ENCODE data around the gene CPAMD8.

Gene CPAMD8

GRCh38 chr19:16873594-16873993, 153.0 kb downstream of the CPAMD8 start:
- peak overlapping the region; percentile 26; the same call in 1 of the 2 replicates for H3K27ac ChIP-seq
- no peak for TF ChIP-seq CTCF (conservative IDR thresholded peaks at IDR 0.05)

- no peak for TF ChIP-seq CTCF (conservative IDR thresholded peaks at IDR 0.05)
- H3K27ac ChIP-seq: no peak overlapping the region
Observed at GRCh38 chr19:16872728-16873127, 153.9 kb downstream of the CPAMD8 start.

GRCh38 chr19:16871871-16872270, 154.7 kb downstream of the CPAMD8 start:
- H3K27ac ChIP-seq: no peak overlapping the region
- no peak for TF ChIP-seq CTCF (conservative IDR thresholded peaks at IDR 0.05)

GRCh38 chr19:16869331-16869972, 157.2 kb downstream of the CPAMD8 start:
- H3K27ac ChIP-seq: no peak overlapping the region
- TF ChIP-seq CTCF (conservative IDR thresholded peaks at IDR 0.05): no peak

- no peak for TF ChIP-seq CTCF (conservative IDR thresholded peaks at IDR 0.05)
Observed at GRCh38 chr19:16868423-16869130, 158.0 kb downstream of the CPAMD8 start.

GRCh38 chr19:16867211-16867610, 159.4 kb downstream of the CPAMD8 start:
- H3K27ac ChIP-seq: no peak overlapping the region
- TF ChIP-seq CTCF (conservative IDR thresholded peaks at IDR 0.05): no peak

More at GRCh38 chr19:16868423-16869130, 158.0 kb downstream of the CPAMD8 start:
- no peak overlapping the region for H3K27ac ChIP-seq

- no peak for TF ChIP-seq CTCF (conservative IDR thresholded peaks at IDR 0.05)
- peak overlapping the region; percentile 6; the same call in 1 of the 2 replicates for H3K27ac ChIP-seq
Observed at GRCh38 chr19:16862826-16863415, 163.7 kb downstream of the CPAMD8 start.
